ENCODE measurements around the gene VGF.
"Not testable (repeated sequence)": the region's sequence is repeated elsewhere in the genome, so short reads cannot be mapped to it uniquely, and the experiment has no call there.

DNA sequence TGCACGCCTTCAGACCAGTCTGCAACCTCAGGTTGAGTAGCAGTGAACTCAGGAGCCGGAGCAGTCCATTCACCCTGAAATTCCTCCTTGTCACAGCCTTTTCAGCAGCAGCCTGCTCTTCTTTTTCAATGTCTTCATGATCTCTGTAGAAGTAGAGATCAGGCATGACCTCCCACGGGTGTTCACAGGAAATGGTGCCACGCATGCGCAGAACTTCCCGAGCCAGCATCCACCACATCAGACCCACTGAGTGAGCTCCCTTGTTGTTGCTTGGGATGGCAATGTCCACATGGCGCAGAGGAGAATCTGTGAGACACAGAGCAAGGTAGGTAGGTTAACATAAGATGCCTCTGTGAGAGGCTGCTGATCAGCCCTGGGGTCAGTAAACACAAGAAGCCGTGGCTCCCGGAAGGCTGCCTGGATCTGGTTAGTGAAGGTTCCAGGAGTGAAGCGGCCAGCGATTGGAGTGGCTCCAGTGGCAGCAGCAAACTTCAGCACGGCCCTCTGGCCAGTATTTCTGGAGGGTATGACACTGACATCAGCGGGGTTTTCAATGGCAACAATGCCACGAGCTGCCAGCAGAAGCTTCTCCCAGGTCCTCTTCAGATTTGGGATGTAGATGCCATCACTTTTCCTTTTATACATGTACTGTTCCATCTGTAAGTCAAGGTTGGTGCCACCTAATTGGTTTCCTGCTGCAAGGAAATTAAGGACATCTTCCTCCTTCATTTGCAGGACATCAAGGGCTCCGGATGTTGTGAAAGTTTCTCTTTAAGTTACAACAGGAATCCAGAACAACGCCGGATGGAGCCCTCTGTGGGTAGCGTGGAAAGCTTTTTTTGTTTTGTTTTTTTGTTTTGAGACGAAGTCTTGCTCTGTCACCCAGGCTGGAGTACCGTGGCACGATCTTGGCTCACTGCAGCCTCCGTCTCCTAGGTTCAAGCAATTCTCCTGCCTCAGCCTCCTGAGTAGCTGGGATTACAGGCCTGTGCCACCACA, 38.7 kb upstream of the VGF start:
- TF ChIP-seq, protein P1, sequence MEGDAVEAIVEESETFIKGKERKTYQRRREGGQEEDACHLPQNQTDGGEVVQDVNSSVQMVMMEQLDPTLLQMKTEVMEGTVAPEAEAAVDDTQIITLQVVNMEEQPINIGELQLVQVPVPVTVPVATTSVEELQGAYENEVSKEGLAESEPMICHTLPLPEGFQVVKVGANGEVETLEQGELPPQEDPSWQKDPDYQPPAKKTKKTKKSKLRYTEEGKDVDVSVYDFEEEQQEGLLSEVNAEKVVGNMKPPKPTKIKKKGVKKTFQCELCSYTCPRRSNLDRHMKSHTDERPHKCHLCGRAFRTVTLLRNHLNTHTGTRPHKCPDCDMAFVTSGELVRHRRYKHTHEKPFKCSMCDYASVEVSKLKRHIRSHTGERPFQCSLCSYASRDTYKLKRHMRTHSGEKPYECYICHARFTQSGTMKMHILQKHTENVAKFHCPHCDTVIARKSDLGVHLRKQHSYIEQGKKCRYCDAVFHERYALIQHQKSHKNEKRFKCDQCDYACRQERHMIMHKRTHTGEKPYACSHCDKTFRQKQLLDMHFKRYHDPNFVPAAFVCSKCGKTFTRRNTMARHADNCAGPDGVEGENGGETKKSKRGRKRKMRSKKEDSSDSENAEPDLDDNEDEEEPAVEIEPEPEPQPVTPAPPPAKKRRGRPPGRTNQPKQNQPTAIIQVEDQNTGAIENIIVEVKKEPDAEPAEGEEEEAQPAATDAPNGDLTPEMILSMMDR (IDR thresholded peaks at IDR 0.05; ENCODE audit: borderline replicate concordance, extremely low read depth, low read length, poor library complexity, severe bottlenecking), result not testable (repeated sequence)
- not testable (repeated sequence) for TF ChIP-seq EZH2 (IDR thresholded peaks at IDR 0.05; ENCODE audit: borderline replicate concordance, low read depth, low read length, severe bottlenecking)

All from DND-41 (cell line).